H1 (cell line): Measurements from ENCODE around the gene DKK1. TPM values are rescaled to one million over a fixed set of nuclear protein-coding genes. Genes with fewer than 3 reads are reported as not detected.

ENCODE experiments used
- BACH1 ChIP-seq: IDR thresholded peaks from 2 replicates; pipeline ENCODE4 v1.6.1; 2012; ENCODE audit warnings: low read length, improper control_type of control experiment
- BCL11A ChIP-seq, 2 experiments: IDR thresholded peaks; one replicate each; pipeline ENCODE4 v1.6.1; 2011; ENCODE audit warnings: low read depth in 2 of 2, low read length in 2 of 2, mild to moderate bottlenecking in 2 of 2
- BRCA1 ChIP-seq: IDR thresholded peaks from 2 replicates; pipeline ENCODE4 v1.6.1; 2012; ENCODE audit warnings: low read depth, low read length, improper control_type of control experiment
- CEBPB ChIP-seq: IDR thresholded peaks from 2 replicates; pipeline ENCODE4 v1.6.1; 2012; ENCODE audit warnings: low read depth, low read length
- CHD1 ChIP-seq: IDR thresholded peaks from 2 replicates; pipeline ENCODE4 v1.6.1; 2012; ENCODE audit warnings: low read depth, low read length, improper control_type of control experiment
- CTBP2 ChIP-seq: IDR thresholded peaks from 2 replicates; pipeline ENCODE4 v1.7.0; 2011; ENCODE audit warnings: borderline replicate concordance, mild to moderate bottlenecking, moderate library complexity, mixed read lengths, low read length; ENCODE audit not compliant: insufficient read depth, insufficient read length
- KDM1A ChIP-seq: fragments of 200-600, 300-600 bp; sonication (generic); IDR thresholded peaks from 2 replicates; pipeline ENCODE4 v1.7.1; 2016; ENCODE audit warnings: mild to moderate bottlenecking, low read length, borderline replicate concordance
- RXRA ChIP-seq: IDR thresholded peaks from 2 replicates; pipeline ENCODE4 v1.6.1; 2011; ENCODE audit warnings: low read depth, mild to moderate bottlenecking, low read length, moderate library complexity; ENCODE audit not compliant: insufficient read depth
- SAP30 ChIP-seq: fragments of 300-600 bp; sonication (generic); IDR thresholded peaks from 2 replicates; pipeline ENCODE4 v1.7.1; 2012; ENCODE audit warnings: low read length, moderate library complexity, mild to moderate bottlenecking, inconsistent platforms; ENCODE audit not compliant: insufficient read depth, insufficient replicate concordance
- TAF1 ChIP-seq: IDR thresholded peaks from 2 replicates; pipeline ENCODE4 v1.6.1; 2011; ENCODE audit warnings: mild to moderate bottlenecking, low read depth, low read length
- polyA plus RNA-seq, 7 experiments: library from polyadenylated mRNA; depleted of rRNA in 3 of 7; stranded (reverse) in 5 of 7; unstranded in 2 of 7; fragments of >200 nt in 5 of 7; fragments of 200-250 nt in 2 of 7; gene quantifications; 1 replicate in 5 of 7; 2 replicates in 1 of 7; 4 replicates in 1 of 7; pipeline versions ENCODE4 v1.2.1 to v1.2.3, GENCODE V29; 2011 to 2013; ENCODE audit warnings: missing spikeins in 2 of 7, mixed read lengths in 2 of 7
- total RNA-seq: library from RNA; stranded (reverse); fragmentation: NEBNext Ultra II Directional; extraction: Animal tissue kit (Norgen Biotek cat#: 25700); gene quantifications from 2 replicates; pipeline ENCODE4 v1.2.1, GENCODE V29; 2021

Gene DKK1
- total and polyA plus RNA-seq, 2 of the 8 experiments (the other 6 are each of a cell fraction or from before 2014, with no cell fraction given): 0.36 to 0.61 TPM

- TF ChIP-seq SAP30 (no peak), BRCA1 (no peak), RXRA (no peak), CTBP2 (no peak), CEBPB (no peak), KDM1A (no peak), TAF1 (no peak), CHD1 (no peak), BCL11A (IDR thresholded peaks at IDR 0.05; ENCODE audit: low read depth in 2 of 2, low read length in 2 of 2) (no peak), BACH1 (no peak)
Measured at GRCh38 chr10:52335665-52336064, 21.6 kb downstream of the DKK1 start (continued).
